NCI-H1417 (cell line): Measurements from ENCODE around the gene TEX264.

ENCODE experiments used
- DNase-seq, 3 experiments: peaks; one replicate each; lab custom pipeline; 2025; lab: John Stamatoyannopoulos, UW

TEX264 gene

GRCh38 chr3:51673802-51674654, 3.0 kb downstream of the TEX264 start:
- DNase-seq = no peak

- no peak for DNase-seq
These were observed 4.2 kb downstream of the TEX264 start for GRCh38 chr3:51675201-51675611.

DNA sequence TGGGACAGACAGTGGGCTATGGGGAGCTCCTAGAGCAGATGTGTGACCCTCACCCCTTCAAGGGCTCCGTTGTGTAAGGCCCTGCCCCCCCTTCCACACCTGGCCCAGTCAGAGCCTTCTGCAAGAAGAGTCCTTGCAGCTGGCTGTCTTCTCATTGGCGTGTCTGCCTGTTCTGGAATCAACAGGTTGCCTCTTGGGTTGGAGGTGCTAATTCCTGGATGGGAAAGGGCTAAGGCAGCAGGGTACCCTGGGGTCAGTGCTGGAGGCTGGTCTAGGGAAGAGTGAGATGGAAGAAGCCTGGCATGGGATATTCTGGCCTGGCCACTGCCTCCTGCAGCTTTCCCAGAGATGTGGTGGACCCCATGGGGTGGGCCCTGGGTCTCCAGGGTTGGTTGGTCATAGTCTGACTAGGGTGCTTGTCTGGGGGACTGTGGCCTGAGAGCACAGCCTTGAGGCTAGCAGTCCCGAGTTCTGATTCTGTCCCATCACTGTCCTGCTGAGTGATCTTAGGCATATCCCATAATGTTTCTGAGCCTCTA, 5.1 kb downstream of the TEX264 start:
- no peak for DNase-seq

DNA sequence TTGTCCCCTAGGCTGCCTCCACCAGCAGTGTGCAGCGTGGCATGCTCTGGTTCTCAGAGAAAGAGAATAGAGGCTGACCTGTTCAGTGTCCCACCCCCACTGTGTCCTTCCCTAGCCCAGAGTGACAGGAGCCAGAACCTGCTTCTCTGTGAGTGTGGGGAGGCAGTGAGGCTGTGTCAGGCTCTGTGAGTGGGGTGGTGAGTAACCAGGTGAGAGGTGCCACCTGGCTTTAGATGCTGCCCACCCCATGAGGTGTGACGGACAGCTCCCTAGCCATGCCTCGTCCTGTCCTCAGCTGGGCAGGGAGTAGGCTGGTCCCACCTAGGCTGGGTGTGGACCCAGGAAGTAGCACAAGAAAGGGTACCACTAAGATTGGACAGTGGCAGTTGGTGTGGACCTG, 6.3 kb downstream of the TEX264 start:
- no peak for DNase-seq

DNA sequence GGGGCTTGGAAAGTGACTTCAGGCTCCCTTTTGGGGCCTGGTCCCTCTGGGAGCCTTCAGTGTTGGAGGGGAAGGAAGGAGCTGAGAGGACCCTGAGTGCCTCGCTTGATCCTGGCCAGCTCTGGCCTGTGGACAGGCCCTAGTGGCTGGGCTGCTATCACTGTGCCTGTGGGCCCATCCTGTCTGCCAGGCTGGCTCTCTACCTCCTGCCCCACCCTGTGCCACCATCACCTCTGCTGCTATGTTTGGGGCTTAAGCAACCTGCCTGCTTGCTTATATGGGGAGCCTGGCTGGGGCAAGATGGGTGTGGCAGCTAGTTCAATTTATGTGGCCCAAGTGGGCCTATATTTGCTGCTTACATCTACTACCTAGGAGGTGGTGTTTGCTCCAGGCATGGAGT, 7.1 kb downstream of the TEX264 start:
- DNase-seq = no peak

DNA sequence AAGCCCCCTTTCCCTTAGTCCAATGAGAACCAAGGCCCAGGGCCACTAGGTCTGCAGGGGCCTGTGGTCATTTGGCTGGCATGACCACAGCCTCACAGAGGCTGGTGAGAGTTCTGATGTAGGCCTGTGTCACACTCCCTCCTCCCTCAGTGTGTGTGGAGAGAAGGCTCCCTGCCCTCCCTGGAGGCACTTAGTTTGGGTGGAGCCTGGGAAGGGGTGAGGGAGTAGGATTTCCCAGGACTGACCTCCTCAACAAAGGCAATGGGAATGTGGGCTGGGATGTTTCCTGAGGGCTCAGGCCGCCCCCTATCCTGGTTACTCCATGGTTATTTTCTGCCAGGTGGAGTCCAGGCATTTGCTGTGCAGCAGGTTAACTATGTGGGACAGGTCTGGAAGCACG, 7.6 kb downstream of the TEX264 start:
- no peak for DNase-seq

GRCh38 chr3:51679318-51679717, 8.3 kb downstream of the TEX264 start:
- DNase-seq = no peak

DNA sequence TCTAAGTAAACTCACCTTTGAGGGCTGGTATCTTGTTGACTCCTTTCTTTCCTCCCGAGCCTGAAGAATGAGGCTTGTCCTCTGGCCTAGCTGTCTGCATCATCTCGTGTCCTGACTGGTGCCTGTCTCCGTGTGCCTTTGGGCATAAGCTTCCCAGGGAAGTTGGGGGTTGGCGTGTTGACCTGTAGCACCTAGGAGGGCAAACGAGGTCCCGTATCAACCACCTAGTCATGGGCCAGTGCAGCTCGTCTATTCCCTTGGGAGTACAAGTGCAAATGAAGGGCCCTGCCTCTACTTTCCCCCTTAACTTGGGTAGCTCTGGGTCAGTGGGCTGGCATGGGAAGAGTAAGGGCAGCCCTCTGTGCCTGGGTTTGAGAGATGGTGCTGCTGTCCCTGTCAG, 8.7 kb downstream of the TEX264 start:
- no peak for DNase-seq

DNA sequence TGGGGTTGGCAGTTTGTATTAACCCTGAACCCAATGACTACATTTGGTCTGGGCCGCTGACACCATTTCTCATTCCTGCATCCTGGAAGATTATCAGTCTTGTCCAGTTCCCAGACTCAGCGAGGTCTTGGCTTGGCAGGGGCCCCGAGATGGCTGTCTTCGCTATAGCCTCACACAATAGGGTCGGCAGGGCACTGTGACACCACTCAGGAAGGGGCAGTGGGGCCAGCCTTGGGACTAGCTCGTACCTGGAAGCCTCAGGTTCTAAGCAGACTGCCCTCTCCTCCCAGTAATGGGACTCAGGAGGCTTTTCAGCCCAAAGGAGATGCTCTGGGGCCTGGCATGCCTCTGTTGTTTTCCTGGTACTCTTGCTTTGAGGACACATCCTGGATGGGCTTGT, 9.1 kb downstream of the TEX264 start:
- no peak for DNase-seq

DNA sequence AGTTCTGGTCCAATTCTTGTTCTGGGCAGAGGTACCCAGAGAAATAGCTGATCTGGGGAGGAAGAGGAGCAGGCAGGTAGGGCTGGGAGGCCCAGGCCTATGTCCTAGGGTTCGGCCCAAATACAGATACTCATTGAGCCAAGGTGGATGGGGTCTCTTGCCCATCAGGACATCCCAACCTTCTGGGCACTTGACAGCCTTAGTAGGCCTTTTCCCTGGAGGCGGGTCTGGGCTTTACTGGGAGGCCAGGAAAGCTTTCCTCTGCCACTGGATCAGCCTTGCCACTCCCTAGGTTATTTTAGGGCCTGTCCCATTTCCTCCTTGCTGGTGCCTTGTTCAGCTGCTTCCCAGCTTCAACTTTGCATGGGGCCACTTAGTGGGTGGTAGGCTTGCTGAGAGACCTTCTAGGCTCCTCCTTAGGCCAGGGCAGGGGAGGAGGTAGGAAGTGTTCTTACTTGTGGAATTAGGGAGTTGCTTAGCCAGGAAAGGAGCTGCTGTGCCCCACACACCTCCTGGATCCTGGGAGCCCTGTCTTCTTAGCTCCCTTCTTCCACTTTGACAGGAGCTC, 9.7 kb downstream of the TEX264 start:
- no peak for DNase-seq

- DNase-seq = no peak
These were observed 10.4 kb downstream of the TEX264 start for GRCh38 chr3:51681453-51681852.

DNA sequence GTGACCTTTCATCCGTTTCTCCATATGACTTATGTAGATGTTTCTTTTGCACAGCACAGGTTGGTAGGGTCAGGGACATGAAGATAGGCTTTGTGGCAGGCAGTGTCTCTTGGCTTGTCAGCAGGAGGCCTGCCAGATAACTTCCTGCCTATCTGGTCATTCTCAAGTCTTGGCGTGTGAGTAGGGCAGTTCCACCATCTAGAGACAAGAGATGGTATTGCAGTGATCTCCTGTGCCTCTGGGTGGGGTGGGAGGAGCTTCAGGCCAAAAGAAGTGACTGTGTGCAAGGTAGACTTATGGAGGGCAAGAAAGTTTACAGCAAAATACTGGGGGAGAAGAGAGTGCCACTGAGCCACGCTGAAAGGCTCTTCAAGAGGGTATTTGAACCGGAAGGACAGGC, 11.0 kb downstream of the TEX264 start:
- DNase-seq = peak; percentile 46 to 82 (median 49)

DNA sequence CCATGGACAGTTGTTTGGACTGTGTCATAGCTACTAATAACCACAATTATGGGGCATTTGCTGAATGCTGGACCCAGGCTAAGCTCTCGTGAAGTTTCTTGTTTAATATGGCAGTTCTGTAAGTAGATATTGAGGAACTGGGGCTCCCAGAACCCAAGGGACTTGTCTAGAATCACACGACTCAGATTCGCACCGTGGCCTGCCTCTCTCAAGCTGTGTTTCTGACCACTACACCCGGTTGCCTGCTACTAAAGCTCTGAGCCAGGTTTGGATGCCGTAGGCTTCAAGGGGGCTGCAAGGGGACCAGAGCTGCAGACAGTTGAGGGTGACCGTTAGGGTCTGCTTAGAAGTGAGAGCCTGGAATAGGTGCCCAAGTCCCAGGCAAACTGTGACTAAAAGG, 11.5 kb downstream of the TEX264 start:
- no peak for DNase-seq

DNA sequence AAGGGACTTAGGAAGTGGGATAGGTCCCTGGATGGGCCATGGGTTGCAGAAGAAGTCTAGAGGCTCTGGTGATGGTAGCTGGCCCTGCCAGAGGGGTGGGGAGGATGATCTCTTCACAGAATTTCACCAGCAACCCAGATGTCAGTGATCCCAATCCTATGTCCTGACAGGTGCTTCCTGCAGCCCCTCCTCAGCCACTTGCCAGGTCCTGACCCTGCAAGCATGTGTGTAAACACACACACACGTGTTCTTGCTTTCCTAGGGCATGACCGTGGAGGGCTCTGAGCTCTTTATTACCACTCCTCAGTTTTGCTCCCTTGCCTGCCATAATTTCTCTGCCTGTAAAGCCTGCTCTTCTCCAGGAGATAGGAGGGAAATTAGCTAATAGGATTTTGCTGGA, 12.5 kb downstream of the TEX264 start:
- DNase-seq = no peak

DNA sequence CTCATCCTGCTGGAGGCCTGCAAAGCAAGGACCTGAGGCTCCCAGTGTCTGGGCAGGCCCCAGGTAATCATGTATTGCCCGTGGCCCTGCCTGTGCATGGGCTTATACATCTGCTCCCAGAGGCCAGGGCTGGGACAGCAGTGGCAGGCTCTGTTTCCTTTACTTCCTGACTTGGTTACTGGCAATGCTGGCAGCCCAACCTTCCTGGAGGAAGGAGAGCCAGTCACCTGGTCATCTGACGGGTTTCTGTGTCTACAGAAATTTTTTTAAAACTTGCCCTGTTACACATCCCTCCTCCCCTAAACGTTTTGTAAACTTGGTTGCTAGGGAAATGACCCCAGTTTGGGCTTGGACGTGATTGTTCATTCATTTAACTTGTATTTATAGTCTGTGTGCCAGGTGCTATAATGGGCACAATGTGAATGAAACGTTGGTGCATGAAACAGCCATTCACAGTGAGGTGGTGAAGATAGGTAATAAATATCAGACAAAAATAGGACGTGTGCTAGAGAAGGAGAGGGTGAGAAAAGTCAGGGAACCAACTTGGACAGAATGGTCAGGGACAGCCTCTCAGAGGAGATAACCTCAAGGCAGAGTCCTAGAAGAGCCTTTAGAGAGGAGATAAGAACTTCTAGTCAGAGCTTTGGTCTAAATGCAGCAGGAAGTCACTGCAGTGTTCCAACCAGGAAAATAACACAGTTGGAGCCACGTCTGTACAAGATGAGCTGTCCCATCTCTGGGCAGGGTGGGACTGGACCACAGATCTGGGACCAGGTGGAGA, 14.1 kb downstream of the TEX264 start:
- peak in 2 of 3 experiments; percentile 5 to 8 for DNase-seq

GRCh38 chr3:51686056-51686455, 15.0 kb downstream of the TEX264 start:
- no peak for DNase-seq

DNA sequence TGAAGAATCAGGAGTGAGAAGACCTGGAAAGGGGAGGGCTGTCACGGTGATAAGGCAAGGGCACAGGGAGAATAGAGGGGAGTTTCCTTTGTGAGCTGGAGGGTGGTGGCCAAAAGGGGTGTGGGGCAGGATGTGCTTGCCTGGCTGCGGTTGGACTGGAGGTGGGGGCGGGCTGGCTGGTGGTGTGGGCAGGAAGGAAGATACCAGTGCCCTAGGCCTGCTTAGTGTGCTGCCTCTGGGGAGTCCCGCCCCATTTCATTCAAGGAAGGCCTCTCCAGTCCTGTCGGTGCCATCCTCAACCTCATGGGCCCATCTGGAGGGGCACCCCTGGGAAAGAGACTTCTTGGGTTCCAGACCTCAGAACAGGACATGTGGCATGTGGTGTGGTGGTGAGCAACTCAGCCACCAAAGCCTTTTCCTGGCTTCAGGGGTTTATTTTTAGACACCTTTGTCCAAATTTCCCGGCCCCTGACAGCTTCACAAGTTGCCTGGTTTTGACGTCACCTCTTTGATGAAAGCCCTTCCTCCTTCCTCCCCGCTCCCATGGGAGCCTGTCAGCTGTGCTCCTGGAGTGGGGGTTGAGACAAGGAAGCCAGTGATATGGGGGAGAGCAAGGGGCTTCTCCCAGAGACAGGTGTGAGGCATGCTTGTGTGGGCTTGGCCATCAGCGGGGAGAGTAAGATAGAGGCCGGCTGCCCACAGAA, 15.6 kb downstream of the TEX264 start:
- no peak for DNase-seq

DNA sequence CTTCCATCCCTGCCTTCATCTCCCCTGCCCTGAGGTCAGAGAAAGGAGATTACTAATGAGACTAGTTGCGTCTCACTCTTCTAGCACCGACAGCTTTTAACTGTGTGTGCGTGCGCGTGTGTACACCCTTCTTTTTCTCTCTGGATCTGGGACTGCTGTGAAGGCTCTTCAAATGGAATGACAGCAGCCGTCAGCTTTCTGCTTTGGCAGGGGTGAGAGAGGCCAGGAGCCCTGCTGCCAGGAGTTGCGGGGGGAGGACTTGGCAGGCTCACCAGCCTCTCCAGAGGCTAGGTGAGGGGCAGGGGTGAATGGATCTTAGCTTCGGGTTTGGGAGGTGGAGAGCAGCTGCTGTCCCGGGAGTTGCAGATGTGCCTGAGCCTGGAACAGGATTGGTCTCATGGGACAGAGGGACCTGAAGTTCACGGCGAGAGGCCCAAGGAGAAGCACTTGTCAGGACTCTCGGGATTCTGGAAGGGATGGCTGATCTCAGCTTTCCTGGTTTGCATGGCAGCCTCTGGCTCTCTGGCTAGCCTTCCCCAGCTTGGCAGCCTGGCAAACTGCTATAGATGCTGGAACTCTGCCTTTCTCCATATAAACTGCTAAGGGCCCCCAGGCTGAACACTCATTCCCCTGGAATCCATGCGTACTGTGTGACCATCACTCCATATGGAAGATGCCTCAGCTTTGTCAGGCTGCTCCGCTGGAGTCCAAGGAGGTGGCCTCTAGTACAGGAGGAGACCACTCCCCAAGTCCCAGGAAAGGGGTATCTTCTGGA, 16.6 kb downstream of the TEX264 start:
- no peak for DNase-seq

DNA sequence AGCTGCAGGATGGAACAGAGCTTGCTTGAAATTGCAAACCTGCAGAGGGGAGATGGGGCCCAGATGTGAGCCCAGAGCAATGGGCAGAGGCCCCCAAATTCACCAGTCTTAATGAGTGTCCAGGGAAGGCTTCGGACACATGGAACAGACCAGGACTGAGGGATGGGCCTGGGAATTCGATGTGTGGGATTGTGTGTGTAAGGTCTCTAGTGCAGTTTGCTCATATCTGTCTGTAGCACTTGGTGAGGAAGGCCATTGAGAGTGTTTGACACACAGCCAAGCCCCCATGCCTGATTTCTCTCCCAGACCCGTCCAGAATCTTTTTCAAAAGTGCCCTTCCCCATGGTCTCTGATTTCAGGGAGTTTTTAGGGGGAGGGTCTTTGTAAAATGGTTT, 17.2 kb downstream of the TEX264 start:
- DNase-seq = no peak

DNA sequence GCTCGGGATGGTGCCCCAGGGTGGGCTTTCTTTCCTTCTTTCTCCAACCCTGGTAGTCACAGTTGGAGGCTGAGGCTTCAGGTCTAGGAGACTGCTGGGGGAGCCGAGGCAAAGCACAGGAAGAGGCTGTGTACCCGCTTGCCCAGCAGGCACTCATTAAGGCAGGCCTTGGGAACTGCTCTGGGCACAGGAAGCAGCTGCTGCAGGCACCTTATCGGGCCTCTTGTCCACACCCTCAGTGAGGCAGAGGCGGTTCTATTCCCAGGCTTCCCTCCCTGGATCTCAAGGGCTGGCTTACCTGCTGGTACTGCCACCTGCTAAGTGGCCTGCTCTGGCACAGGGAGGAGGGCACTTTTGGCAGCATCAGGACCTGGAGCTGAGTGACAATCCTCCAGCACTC, 20.0 kb downstream of the TEX264 start:
- peak in 2 of 3 experiments; percentile 53 to 73 for DNase-seq

GRCh38 chr3:51691949-51692348, 20.9 kb downstream of the TEX264 start:
- no peak for DNase-seq
